ENCODE data around the gene STAG1.
"Not testable (repeated sequence)": the region's sequence is repeated elsewhere in the genome, so short reads cannot be mapped to it uniquely, and the experiment has no call there.

The STAG1 gene

GRCh38 chr3:136699271-136699828, 52.8 kb downstream of the STAG1 start:
- no peak for DNase-seq

- no peak for DNase-seq
Measured at GRCh38 chr3:136698361-136698760, 53.8 kb downstream of the STAG1 start.

GRCh38 chr3:136696797-136697196, 55.4 kb downstream of the STAG1 start:
- no peak for DNase-seq

- no peak for DNase-seq
Measured at GRCh38 chr3:136694321-136694720, 57.9 kb downstream of the STAG1 start.

GRCh38 chr3:136690599-136690998, 61.6 kb downstream of the STAG1 start:
- no peak for DNase-seq

GRCh38 chr3:136685882-136686281, 66.3 kb downstream of the STAG1 start:
- DNase-seq, result no peak

GRCh38 chr3:136682740-136683312, 69.4 kb downstream of the STAG1 start:
- no peak for DNase-seq

GRCh38 chr3:136678981-136679380, 73.2 kb downstream of the STAG1 start:
- DNase-seq, result no peak

GRCh38 chr3:136676009-136676408, 76.2 kb downstream of the STAG1 start:
- DNase-seq, result no peak

GRCh38 chr3:136675150-136675858, 76.9 kb downstream of the STAG1 start:
- DNase-seq, result no peak

- DNase-seq, result no peak
Measured at GRCh38 chr3:136672457-136672856, 79.7 kb downstream of the STAG1 start.

GRCh38 chr3:136671921-136672320, 80.3 kb downstream of the STAG1 start:
- DNase-seq, result peak; percentile 66

GRCh38 chr3:136670166-136670565, 82.0 kb downstream of the STAG1 start:
- DNase-seq, result no peak

GRCh38 chr3:136667081-136667480, 85.1 kb downstream of the STAG1 start:
- no peak for DNase-seq

- not testable (repeated sequence) for DNase-seq
Measured at GRCh38 chr3:136666301-136666700, 85.9 kb downstream of the STAG1 start.

GRCh38 chr3:136664771-136665170, 87.4 kb downstream of the STAG1 start:
- no peak for DNase-seq

GRCh38 chr3:136661282-136661681, 90.9 kb downstream of the STAG1 start:
- no peak for DNase-seq

- DNase-seq, result peak; percentile 58
Measured at GRCh38 chr3:136658946-136659682, 93.1 kb downstream of the STAG1 start.

- DNase-seq, result no peak
Measured at GRCh38 chr3:136657526-136657925, 94.7 kb downstream of the STAG1 start.

GRCh38 chr3:136653628-136654027, 98.5 kb downstream of the STAG1 start:
- no peak for DNase-seq

- no peak for DNase-seq
Measured at GRCh38 chr3:136651581-136651980, 100.6 kb downstream of the STAG1 start.

- no peak for DNase-seq
Measured at GRCh38 chr3:136650461-136650860, 101.7 kb downstream of the STAG1 start.

GRCh38 chr3:136645915-136646314, 106.3 kb downstream of the STAG1 start:
- no peak for DNase-seq

GRCh38 chr3:136644212-136644611, 108.0 kb downstream of the STAG1 start:
- DNase-seq, result no peak
